Measurements from ENCODE around the gene SLC23A3.
"Not testable (repeated sequence)": the region's sequence is repeated elsewhere in the genome, so short reads cannot be mapped to it uniquely, and the experiment has no call there.

SLC23A3 gene

GRCh38 chr2:219206328-219207133 lies 36.7 kb upstream of the SLC23A3 start, which contains the start of gene ZFAND2B:
TSS of gene ZFAND2B (plus strand) at chr2:219206782. CDS start at chr2:219206988, 206 bp downstream.
- Histone ChIP-seq H3K36me3 (peaks cover 40% of the 10 kb centered on the region), H3K4me3 (ENCODE audit: low read depth, low read length) (peak within 1 kb of the TSS; percentile 62), H3K27me3 (ENCODE audit: insufficient read depth, low read depth, severe bottlenecking) (no peaks in the 10 kb centered on the region), H3K27ac (peak within 1 kb of the TSS; percentile 87), H3K9me3 (ENCODE audit: severe bottlenecking) (no peaks in the 10 kb centered on the region)
- DNase-seq = peak; percentile 94
- no peak for TF ChIP-seq CTCF (IDR thresholded peaks at IDR 0.05; ENCODE audit: low read depth, low read length)

GRCh38 chr2:219205981-219206327 lies 36.1 kb upstream of the SLC23A3 start:
- Histone ChIP-seq H3K9me3 (ENCODE audit: severe bottlenecking) (no peaks in the 10 kb centered on the region), H3K27ac (peak overlapping the region; percentile 87), H3K27me3 (ENCODE audit: insufficient read depth, low read depth, severe bottlenecking) (no peaks in the 10 kb centered on the region), H3K4me3 (ENCODE audit: low read depth, low read length) (peak overlapping the region; percentile 46), H3K36me3 (peaks cover 36% of the 10 kb centered on the region)
- no peak for TF ChIP-seq CTCF (IDR thresholded peaks at IDR 0.05; ENCODE audit: low read depth, low read length)
- no peak for DNase-seq

- DNase-seq = no peak
- H3K27me3 ChIP-seq (ENCODE audit: insufficient read depth, low read depth, severe bottlenecking) = no peaks in the 10 kb centered on the region
- H3K4me3 ChIP-seq (ENCODE audit: low read depth, low read length) = no peak overlapping the region
- TF ChIP-seq CTCF (IDR thresholded peaks at IDR 0.05; ENCODE audit: low read depth, low read length) = no peak
- H3K9me3 ChIP-seq (ENCODE audit: severe bottlenecking) = no peaks in the 10 kb centered on the region
- no peak overlapping the region for H3K27ac ChIP-seq
- H3K36me3 ChIP-seq = peaks cover 28% of the 10 kb centered on the region
These were observed 35.3 kb upstream of the SLC23A3 start for GRCh38 chr2:219205165-219205538.

GRCh38 chr2:219204425-219205164 lies 34.8 kb upstream of the SLC23A3 start:
- Histone ChIP-seq H3K4me3 (ENCODE audit: low read depth, low read length) (no peak overlapping the region), H3K36me3 (peaks cover 23% of the 10 kb centered on the region), H3K27ac (no peak overlapping the region), H3K27me3 (ENCODE audit: insufficient read depth, low read depth, severe bottlenecking) (no peaks in the 10 kb centered on the region), H3K9me3 (ENCODE audit: severe bottlenecking) (no peaks in the 10 kb centered on the region)
- DNase-seq = no peak
- TF ChIP-seq CTCF (IDR thresholded peaks at IDR 0.05; ENCODE audit: low read depth, low read length) = no peak

- H3K36me3 ChIP-seq; DNase-seq; H3K27ac ChIP-seq; H3K27me3 ChIP-seq (ENCODE audit: insufficient read depth, low read depth, severe bottlenecking); H3K4me3 ChIP-seq (ENCODE audit: low read depth, low read length); H3K9me3 ChIP-seq (ENCODE audit: severe bottlenecking): not testable (repeated sequence)
These were observed 31.5 kb upstream of the SLC23A3 start for GRCh38 chr2:219201331-219201730.

- not testable (repeated sequence) for H3K4me3 ChIP-seq (ENCODE audit: low read depth, low read length); H3K36me3 ChIP-seq; DNase-seq; H3K27ac ChIP-seq; H3K9me3 ChIP-seq (ENCODE audit: severe bottlenecking); H3K27me3 ChIP-seq (ENCODE audit: insufficient read depth, low read depth, severe bottlenecking)
These were observed 30.9 kb upstream of the SLC23A3 start for GRCh38 chr2:219200502-219201326.

Measured in WERI-Rb-1 (cell line).